ENCODE data around the gene ISG20L2.

ISG20L2 gene

GRCh38 chr1:156738407-156738806, 9.8 kb upstream of the ISG20L2 start:
- Histone ChIP-seq H3K36me3 (ENCODE audit: control insufficient read depth, insufficient read depth, low read length, severe bottlenecking) (peaks cover 48% of the 10 kb centered on the region), H3K9me3 (ENCODE audit: control insufficient read depth, low read length) (no peaks in the 10 kb centered on the region), H3K27me3 (replicated peaks; ENCODE audit: control insufficient read depth, insufficient read depth, low read length) (no peaks in the 10 kb centered on the region), H3K9ac (ENCODE audit: low read length) (no peak overlapping the region), H3K4me1 (ENCODE audit: control insufficient read depth, insufficient read depth, low read length) (peaks cover 15% of the 10 kb centered on the region), H3K4me3 (ENCODE audit: low read length) (no peak overlapping the region)
- DNase-seq (ENCODE audit: low read depth): no peak

- no peak overlapping the region for H3K4me3 ChIP-seq (ENCODE audit: low read length)
- peaks cover 8% of the 10 kb centered on the region for H3K4me1 ChIP-seq (ENCODE audit: control insufficient read depth, insufficient read depth, low read length)
- no peak overlapping the region for H3K9ac ChIP-seq (ENCODE audit: low read length)
- no peaks in the 10 kb centered on the region for H3K9me3 ChIP-seq (ENCODE audit: control insufficient read depth, low read length)
- DNase-seq (ENCODE audit: low read depth): no peak
- H3K36me3 ChIP-seq (ENCODE audit: control insufficient read depth, insufficient read depth, low read length, severe bottlenecking): peaks cover 38% of the 10 kb centered on the region
- H3K27me3 ChIP-seq (replicated peaks; ENCODE audit: control insufficient read depth, insufficient read depth, low read length): no peaks in the 10 kb centered on the region
Measured at GRCh38 chr1:156733989-156734584, 5.5 kb upstream of the ISG20L2 start.

- peak; percentile 91 for DNase-seq (ENCODE audit: low read depth)
- Histone ChIP-seq H3K27me3 (replicated peaks; ENCODE audit: control insufficient read depth, insufficient read depth, low read length) (no peaks in the 10 kb centered on the region), H3K4me3 (ENCODE audit: low read length) (peak within 1 kb of the TSS; percentile 100), H3K36me3 (ENCODE audit: control insufficient read depth, insufficient read depth, low read length, severe bottlenecking) (peaks cover 25% of the 10 kb centered on the region), H3K9me3 (ENCODE audit: control insufficient read depth, low read length) (no peaks in the 10 kb centered on the region), H3K4me1 (ENCODE audit: control insufficient read depth, insufficient read depth, low read length) (peaks cover 36% of the 10 kb centered on the region), H3K9ac (ENCODE audit: low read length) (peak within 1 kb of the TSS; percentile 97)
Measured at GRCh38 chr1:156727926-156728598, 504 bp downstream of the ISG20L2 start, which contains the start of gene METTL25B. METTL25B (plus strand) TSS chr1:156728469; CDS start chr1:156729105, 636 bp downstream.

GRCh38 chr1:156727492-156727891, 1.1 kb downstream of the ISG20L2 start:
- Histone ChIP-seq H3K4me3 (ENCODE audit: low read length) (peak overlapping the region; percentile 100), H3K9ac (ENCODE audit: low read length) (peak overlapping the region; percentile 97), H3K4me1 (ENCODE audit: control insufficient read depth, insufficient read depth, low read length) (peaks cover 36% of the 10 kb centered on the region), H3K9me3 (ENCODE audit: control insufficient read depth, low read length) (no peaks in the 10 kb centered on the region), H3K27me3 (replicated peaks; ENCODE audit: control insufficient read depth, insufficient read depth, low read length) (no peaks in the 10 kb centered on the region), H3K36me3 (ENCODE audit: control insufficient read depth, insufficient read depth, low read length, severe bottlenecking) (peaks cover 26% of the 10 kb centered on the region)
- no peak for DNase-seq (ENCODE audit: low read depth)

- Histone ChIP-seq H3K4me3 (ENCODE audit: low read length) (peak overlapping the region; percentile 100), H3K36me3 (ENCODE audit: control insufficient read depth, insufficient read depth, low read length, severe bottlenecking) (peaks cover 26% of the 10 kb centered on the region), H3K27me3 (replicated peaks; ENCODE audit: control insufficient read depth, insufficient read depth, low read length) (no peaks in the 10 kb centered on the region), H3K9ac (ENCODE audit: low read length) (peak overlapping the region; percentile 97), H3K4me1 (ENCODE audit: control insufficient read depth, insufficient read depth, low read length) (peaks cover 36% of the 10 kb centered on the region), H3K9me3 (ENCODE audit: control insufficient read depth, low read length) (no peaks in the 10 kb centered on the region)
- peak; percentile 79 for DNase-seq (ENCODE audit: low read depth)
Measured at GRCh38 chr1:156726549-156727226, 1.9 kb downstream of the ISG20L2 start.

- H3K4me3 ChIP-seq (ENCODE audit: low read length): peak overlapping the region; percentile 100
- H3K27me3 ChIP-seq (replicated peaks; ENCODE audit: control insufficient read depth, insufficient read depth, low read length): no peaks in the 10 kb centered on the region
- peak; percentile 96 for DNase-seq (ENCODE audit: low read depth)
- H3K36me3 ChIP-seq (ENCODE audit: control insufficient read depth, insufficient read depth, low read length, severe bottlenecking): peaks cover 32% of the 10 kb centered on the region
- no peaks in the 10 kb centered on the region for H3K9me3 ChIP-seq (ENCODE audit: control insufficient read depth, low read length)
- H3K9ac ChIP-seq (ENCODE audit: low read length): peak overlapping the region; percentile 68
- H3K4me1 ChIP-seq (ENCODE audit: control insufficient read depth, insufficient read depth, low read length): peaks cover 43% of the 10 kb centered on the region
Measured at GRCh38 chr1:156725683-156726280, 2.8 kb downstream of the ISG20L2 start.

GRCh38 chr1:156721535-156721934, 7.0 kb downstream of the ISG20L2 start:
- H3K4me1 ChIP-seq (ENCODE audit: control insufficient read depth, insufficient read depth, low read length): peaks cover 21% of the 10 kb centered on the region
- H3K36me3 ChIP-seq (ENCODE audit: control insufficient read depth, insufficient read depth, low read length, severe bottlenecking): peaks cover 35% of the 10 kb centered on the region
- no peak overlapping the region for H3K9ac ChIP-seq (ENCODE audit: low read length)
- no peaks in the 10 kb centered on the region for H3K9me3 ChIP-seq (ENCODE audit: control insufficient read depth, low read length)
- no peak for DNase-seq (ENCODE audit: low read depth)
- H3K27me3 ChIP-seq (replicated peaks; ENCODE audit: control insufficient read depth, insufficient read depth, low read length): no peaks in the 10 kb centered on the region
- H3K4me3 ChIP-seq (ENCODE audit: low read length): no peak overlapping the region

GRCh38 chr1:156721131-156721530, 7.4 kb downstream of the ISG20L2 start:
- peaks cover 35% of the 10 kb centered on the region for H3K36me3 ChIP-seq (ENCODE audit: control insufficient read depth, insufficient read depth, low read length, severe bottlenecking)

GRCh38 chr1:156717351-156717750, 11.2 kb downstream of the ISG20L2 start:
- DNase-seq (ENCODE audit: low read depth): no peak
- H3K27me3 ChIP-seq (replicated peaks; ENCODE audit: control insufficient read depth, insufficient read depth, low read length): no peaks in the 10 kb centered on the region
- peaks cover 20% of the 10 kb centered on the region for H3K4me1 ChIP-seq (ENCODE audit: control insufficient read depth, insufficient read depth, low read length)
- no peak overlapping the region for H3K4me3 ChIP-seq (ENCODE audit: low read length)
- H3K9ac ChIP-seq (ENCODE audit: low read length): no peak overlapping the region
- H3K9me3 ChIP-seq (ENCODE audit: control insufficient read depth, low read length): no peaks in the 10 kb centered on the region
- peaks cover 13% of the 10 kb centered on the region for H3K36me3 ChIP-seq (ENCODE audit: control insufficient read depth, insufficient read depth, low read length, severe bottlenecking)

More at GRCh38 chr1:156721131-156721530, 7.4 kb downstream of the ISG20L2 start:
- Histone ChIP-seq H3K27me3 (replicated peaks; ENCODE audit: control insufficient read depth, insufficient read depth, low read length) (no peaks in the 10 kb centered on the region), H3K9me3 (ENCODE audit: control insufficient read depth, low read length) (no peaks in the 10 kb centered on the region), H3K9ac (ENCODE audit: low read length) (no peak overlapping the region), H3K4me1 (ENCODE audit: control insufficient read depth, insufficient read depth, low read length) (peaks cover 17% of the 10 kb centered on the region), H3K4me3 (ENCODE audit: low read length) (no peak overlapping the region)
- peak; percentile 53 for DNase-seq (ENCODE audit: low read depth)

- Histone ChIP-seq H3K4me3 (ENCODE audit: low read length) (no peak overlapping the region), H3K27me3 (replicated peaks; ENCODE audit: control insufficient read depth, insufficient read depth, low read length) (no peaks in the 10 kb centered on the region), H3K9me3 (ENCODE audit: control insufficient read depth, low read length) (no peaks in the 10 kb centered on the region), H3K9ac (ENCODE audit: low read length) (no peak overlapping the region), H3K4me1 (ENCODE audit: control insufficient read depth, insufficient read depth, low read length) (peaks cover 28% of the 10 kb centered on the region), H3K36me3 (ENCODE audit: control insufficient read depth, insufficient read depth, low read length, severe bottlenecking) (no peaks in the 10 kb centered on the region)
- no peak for DNase-seq (ENCODE audit: low read depth)
Measured at GRCh38 chr1:156714830-156715229, 13.7 kb downstream of the ISG20L2 start.

GRCh38 chr1:156712626-156713025, 15.9 kb downstream of the ISG20L2 start:
- Histone ChIP-seq H3K4me3 (ENCODE audit: low read length) (no peak overlapping the region), H3K36me3 (ENCODE audit: control insufficient read depth, insufficient read depth, low read length, severe bottlenecking) (no peaks in the 10 kb centered on the region), H3K4me1 (ENCODE audit: control insufficient read depth, insufficient read depth, low read length) (peaks cover 50% of the 10 kb centered on the region), H3K9me3 (ENCODE audit: control insufficient read depth, low read length) (no peaks in the 10 kb centered on the region), H3K9ac (ENCODE audit: low read length) (no peak overlapping the region), H3K27me3 (replicated peaks; ENCODE audit: control insufficient read depth, insufficient read depth, low read length) (no peaks in the 10 kb centered on the region)
- no peak for DNase-seq (ENCODE audit: low read depth)

Measured in adipocyte (in vitro differentiated cells).